Measurements from ENCODE around the gene CPNE5. TPM values are rescaled to one million over a fixed set of nuclear protein-coding genes. Genes with fewer than 3 reads are reported as not detected.

CPNE5 gene
- total RNA-seq, 6 experiments from 2014 or later: 0.12 to 0.37 (median 0.26) TPM; not detected in 2

DNA sequence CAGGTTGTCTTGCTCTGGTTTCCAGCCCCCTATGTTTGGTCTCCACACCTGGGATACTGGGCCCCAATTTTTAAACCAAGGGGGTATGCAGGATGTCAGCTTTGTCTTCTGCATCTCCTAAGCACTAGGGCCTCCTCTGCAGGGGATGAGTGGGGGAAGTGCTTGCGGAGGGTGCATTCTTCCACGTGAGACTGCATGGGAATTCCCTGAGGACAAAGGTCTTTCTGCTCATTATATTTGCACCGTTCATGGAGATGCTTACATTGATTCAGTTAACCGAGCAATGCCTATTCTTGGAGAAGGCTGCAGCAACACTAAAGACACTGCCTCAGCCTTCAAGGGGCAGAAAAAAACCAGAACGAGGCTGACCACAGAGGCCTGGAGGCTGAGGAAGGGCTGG, 96.2 kb downstream of the CPNE5 start:
- peaks cover 13% of the 10 kb centered on the region for H3K4me1 Mint-ChIP-seq (ENCODE audit: low read depth)
- no peaks in the 10 kb centered on the region for H3K9me3 Mint-ChIP-seq
- DNase-seq: no peak
- H3K27me3 Mint-ChIP-seq (ENCODE audit: insufficient read depth): peaks cover 14% of the 10 kb centered on the region
- no peak overlapping the region for H3K4me3 Mint-ChIP-seq
- no peak overlapping the region for H3K27ac Mint-ChIP-seq
- no peaks in the 10 kb centered on the region for H3K36me3 Mint-ChIP-seq (ENCODE audit: low read depth)
- TF ChIP-seq, protein P1, sequence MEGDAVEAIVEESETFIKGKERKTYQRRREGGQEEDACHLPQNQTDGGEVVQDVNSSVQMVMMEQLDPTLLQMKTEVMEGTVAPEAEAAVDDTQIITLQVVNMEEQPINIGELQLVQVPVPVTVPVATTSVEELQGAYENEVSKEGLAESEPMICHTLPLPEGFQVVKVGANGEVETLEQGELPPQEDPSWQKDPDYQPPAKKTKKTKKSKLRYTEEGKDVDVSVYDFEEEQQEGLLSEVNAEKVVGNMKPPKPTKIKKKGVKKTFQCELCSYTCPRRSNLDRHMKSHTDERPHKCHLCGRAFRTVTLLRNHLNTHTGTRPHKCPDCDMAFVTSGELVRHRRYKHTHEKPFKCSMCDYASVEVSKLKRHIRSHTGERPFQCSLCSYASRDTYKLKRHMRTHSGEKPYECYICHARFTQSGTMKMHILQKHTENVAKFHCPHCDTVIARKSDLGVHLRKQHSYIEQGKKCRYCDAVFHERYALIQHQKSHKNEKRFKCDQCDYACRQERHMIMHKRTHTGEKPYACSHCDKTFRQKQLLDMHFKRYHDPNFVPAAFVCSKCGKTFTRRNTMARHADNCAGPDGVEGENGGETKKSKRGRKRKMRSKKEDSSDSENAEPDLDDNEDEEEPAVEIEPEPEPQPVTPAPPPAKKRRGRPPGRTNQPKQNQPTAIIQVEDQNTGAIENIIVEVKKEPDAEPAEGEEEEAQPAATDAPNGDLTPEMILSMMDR (IDR thresholded peaks at IDR 0.05): no peak

DNA sequence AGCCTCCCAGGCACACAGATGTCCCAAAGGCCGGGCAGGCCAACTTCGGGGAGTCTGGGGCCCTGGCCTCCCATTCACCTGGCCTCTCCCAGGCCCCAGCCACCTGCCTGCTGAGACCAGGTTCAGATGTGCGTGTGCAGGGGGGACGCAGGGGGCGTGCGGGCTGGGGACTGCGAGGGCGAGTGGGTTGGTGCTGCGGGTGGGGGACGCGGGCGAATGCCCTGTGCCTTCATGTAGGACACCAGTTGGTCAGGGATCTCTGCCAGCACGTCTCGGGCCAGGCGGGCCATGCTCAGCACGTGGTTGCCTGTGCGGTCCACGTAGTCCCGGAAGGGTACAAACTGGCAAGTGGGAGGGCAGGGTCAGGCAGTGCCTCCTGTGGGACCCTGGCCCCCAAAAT, 97.1 kb downstream of the CPNE5 start:
- H3K27me3 Mint-ChIP-seq (ENCODE audit: insufficient read depth): peaks cover 10% of the 10 kb centered on the region
- H3K27ac Mint-ChIP-seq: no peak overlapping the region
- no peaks in the 10 kb centered on the region for H3K36me3 Mint-ChIP-seq (ENCODE audit: low read depth)
- peaks cover 13% of the 10 kb centered on the region for H3K4me1 Mint-ChIP-seq (ENCODE audit: low read depth)
- DNase-seq: no peak
- H3K9me3 Mint-ChIP-seq: no peaks in the 10 kb centered on the region
- H3K4me3 Mint-ChIP-seq: no peak overlapping the region
- TF ChIP-seq, protein P1 (IDR thresholded peaks at IDR 0.05): no peak

DNA sequence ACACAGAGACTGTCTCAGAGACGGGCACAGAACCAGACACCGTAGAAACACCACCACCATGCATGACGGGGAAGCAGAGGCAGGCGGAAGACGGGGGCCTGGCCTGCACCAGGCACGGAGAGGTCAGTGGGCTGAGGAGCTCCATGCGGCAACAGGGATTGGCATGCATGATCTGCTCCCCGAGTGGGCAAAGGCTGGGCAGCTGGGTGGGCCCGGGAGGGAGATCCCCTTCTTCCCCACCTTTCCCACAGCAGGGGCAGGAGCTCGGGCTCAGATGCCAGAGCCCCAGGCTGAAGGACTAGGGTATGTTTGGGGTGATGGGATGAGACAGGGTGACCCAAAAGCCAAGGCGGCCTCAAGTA, 98.4 kb downstream of the CPNE5 start:
- Mint-ChIP-seq H3K27me3 (ENCODE audit: insufficient read depth) (peaks cover 4% of the 10 kb centered on the region), H3K36me3 (ENCODE audit: low read depth) (no peaks in the 10 kb centered on the region), H3K4me3 (no peak overlapping the region), H3K27ac (no peak overlapping the region), H3K9me3 (no peaks in the 10 kb centered on the region), H3K4me1 (ENCODE audit: low read depth) (peaks cover 15% of the 10 kb centered on the region)
- DNase-seq: no peak
- TF ChIP-seq, protein P1 (IDR thresholded peaks at IDR 0.05): no peak

DNA sequence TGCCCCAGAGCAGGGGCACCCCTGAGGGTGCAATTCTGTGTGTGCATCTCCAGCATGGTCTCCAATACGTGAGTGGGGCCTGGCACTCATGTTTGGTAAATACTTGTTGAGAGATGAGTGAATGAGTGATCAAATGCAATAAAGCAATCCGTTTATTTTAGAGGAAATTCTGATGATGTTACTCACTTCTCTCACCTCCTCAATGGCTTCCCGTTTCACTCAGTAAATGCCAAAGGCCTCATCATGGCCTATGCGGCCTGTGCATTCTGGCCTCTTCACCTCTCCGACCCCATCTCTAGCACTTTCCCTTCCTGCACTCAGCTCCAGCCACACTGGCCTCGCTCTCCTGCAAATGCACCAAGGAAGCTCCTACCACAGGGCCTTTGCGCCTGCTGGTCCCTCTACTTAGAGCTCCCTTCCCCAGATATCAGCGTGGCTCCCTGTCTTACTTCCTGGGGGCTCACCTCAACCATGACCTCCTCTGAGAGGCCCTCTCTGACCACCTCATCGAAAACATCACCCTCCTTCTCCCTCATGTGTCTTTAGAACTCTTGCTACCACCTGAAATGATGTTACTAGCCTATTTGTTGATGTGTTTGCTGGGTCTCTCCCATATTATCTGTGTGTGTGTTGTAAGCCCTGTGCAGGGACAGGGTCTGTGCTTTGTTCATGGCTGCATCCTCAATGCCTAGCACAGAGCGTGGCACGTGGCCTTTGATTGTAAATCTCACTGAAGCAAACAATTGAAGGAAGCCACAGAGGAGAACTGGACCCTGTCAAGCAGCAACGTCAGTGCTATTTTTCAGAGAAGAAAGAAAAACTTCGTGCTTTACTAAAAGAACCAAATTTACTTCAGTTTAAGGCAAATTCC, 99.1 kb downstream of the CPNE5 start:
- H3K4me1 Mint-ChIP-seq (ENCODE audit: low read depth): peaks cover 21% of the 10 kb centered on the region
- H3K4me3 Mint-ChIP-seq: no peak overlapping the region
- no peak for DNase-seq
- TF ChIP-seq, protein P1 (IDR thresholded peaks at IDR 0.05): no peak
- no peak overlapping the region for H3K27ac Mint-ChIP-seq
- H3K36me3 Mint-ChIP-seq (ENCODE audit: low read depth): no peaks in the 10 kb centered on the region
- peaks cover 2% of the 10 kb centered on the region for H3K27me3 Mint-ChIP-seq (ENCODE audit: insufficient read depth)
- no peaks in the 10 kb centered on the region for H3K9me3 Mint-ChIP-seq

DNA sequence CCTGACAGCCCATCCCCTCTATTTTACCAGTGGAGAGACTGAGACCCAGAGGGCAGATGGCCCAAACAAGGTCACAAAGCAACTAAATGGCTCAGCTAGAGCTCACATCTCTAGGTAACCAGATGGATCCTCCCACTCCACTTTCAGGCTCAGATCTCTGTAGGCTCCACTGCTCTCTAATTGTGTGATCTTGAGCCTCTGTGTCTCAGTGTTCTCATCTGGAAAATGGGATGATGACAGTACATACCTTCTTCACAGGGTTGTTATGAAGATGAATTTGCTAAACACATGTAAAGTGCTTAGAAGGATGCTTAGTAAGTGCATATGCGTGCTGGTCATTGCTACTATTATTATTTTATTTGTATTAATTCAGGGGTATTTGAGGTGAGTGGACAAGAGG, 101.1 kb downstream of the CPNE5 start:
- Mint-ChIP-seq H3K4me1 (ENCODE audit: low read depth) (peaks cover 28% of the 10 kb centered on the region), H3K9me3 (no peaks in the 10 kb centered on the region), H3K27ac (no peak overlapping the region), H3K4me3 (no peak overlapping the region), H3K36me3 (ENCODE audit: low read depth) (no peaks in the 10 kb centered on the region), H3K27me3 (ENCODE audit: insufficient read depth) (peaks cover 2% of the 10 kb centered on the region)
- DNase-seq: no peak
- TF ChIP-seq, protein P1 (IDR thresholded peaks at IDR 0.05): no peak
